Astrocyte (in vitro differentiated cells and primary cell): ENCODE results near the gene SBK3. TPM values are rescaled to one million over a fixed set of nuclear protein-coding genes. Genes with fewer than 3 reads are reported as not detected.

ENCODE experiments used
- DNase-seq: peaks from one replicate; pipeline ENCODE4 v3.0.0-alpha.2; 2010; ENCODE audit warnings: low read depth
- FAIRE-seq: peaks from 2 replicates; lab custom pipeline; 2011; peaks lifted over from hg19 to GRCh38; lab: Jason Lieb, UNC
- H2AFZ ChIP-seq: 2 replicates; pipeline ENCODE4 v1.6.0; 2012; ENCODE audit warnings: low read depth, low read length, inconsistent platforms
- H3K27ac ChIP-seq: 2 replicates; pipeline ENCODE4 v1.5.1; 2011; ENCODE audit warnings: low read depth, low read length, inconsistent platforms
- H3K27me3 ChIP-seq: 2 replicates; pipeline ENCODE4 v1.6.0; 2011; ENCODE audit warnings: low read length, inconsistent platforms; ENCODE audit not compliant: insufficient read depth
- H3K36me3 ChIP-seq: 2 replicates; pipeline ENCODE4 v1.5.1; 2011; ENCODE audit warnings: low read length, inconsistent platforms; ENCODE audit not compliant: insufficient read depth
- H3K4me1 ChIP-seq: 2 replicates; pipeline ENCODE4 v1.5.1; 2011; ENCODE audit warnings: low read length, inconsistent platforms; ENCODE audit not compliant: insufficient read depth
- H3K4me2 ChIP-seq: 2 replicates; pipeline ENCODE4 v1.6.0; 2012; ENCODE audit warnings: low read length, inconsistent platforms
- H3K4me3 ChIP-seq: 2 replicates; pipeline ENCODE4 v1.5.1; 2011; ENCODE audit warnings: low read depth, mild to moderate bottlenecking, low read length, inconsistent platforms; ENCODE audit not compliant: insufficient read depth
- H3K79me2 ChIP-seq: 2 replicates; pipeline ENCODE4 v1.6.0; 2012; ENCODE audit warnings: mild to moderate bottlenecking, low read length, inconsistent platforms; ENCODE audit not compliant: insufficient read depth
- H3K9ac ChIP-seq: 2 replicates; pipeline ENCODE4 v1.6.0; 2012; ENCODE audit warnings: mild to moderate bottlenecking, low read length, inconsistent platforms
- H3K9me3 ChIP-seq: 2 replicates; pipeline ENCODE4 v1.5.1; 2012; ENCODE audit warnings: low read depth, mild to moderate bottlenecking, low read length, inconsistent platforms; ENCODE audit not compliant: insufficient read depth
- H4K20me1 ChIP-seq: 2 replicates; pipeline ENCODE4 v1.6.0; 2012; ENCODE audit warnings: low read length, inconsistent platforms; ENCODE audit not compliant: insufficient read depth
- H3K27ac Mint-ChIP-seq: one replicate; pipeline ENCODE4 v1.8.0; 2021; ENCODE audit warnings: mild to moderate bottlenecking, mixed read lengths; ENCODE audit not compliant: unreplicated experiment
- H3K27me3 Mint-ChIP-seq: one replicate; pipeline ENCODE4 v1.8.0; 2021; ENCODE audit warnings: low read depth, mixed read lengths; ENCODE audit not compliant: unreplicated experiment
- H3K36me3 Mint-ChIP-seq: one replicate; pipeline ENCODE4 v1.8.0; 2021; ENCODE audit warnings: low read depth, mixed read lengths; ENCODE audit not compliant: unreplicated experiment
- H3K4me1 Mint-ChIP-seq: one replicate; pipeline ENCODE4 v1.8.0; 2021; ENCODE audit warnings: low read depth, mixed read lengths; ENCODE audit not compliant: unreplicated experiment
- H3K4me3 Mint-ChIP-seq: one replicate; pipeline ENCODE4 v1.8.0; 2021; ENCODE audit warnings: mild to moderate bottlenecking, moderate library complexity, mixed read lengths; ENCODE audit not compliant: unreplicated experiment
- H3K9me3 Mint-ChIP-seq: one replicate; pipeline ENCODE4 v1.8.0; 2021; ENCODE audit warnings: mild to moderate bottlenecking, mixed read lengths; ENCODE audit not compliant: unreplicated experiment
- CTCF ChIP-seq: IDR thresholded peaks from 2 replicates; pipeline ENCODE4 v1.5.1; 2011; ENCODE audit warnings: low read depth, mild to moderate bottlenecking, inconsistent platforms, low read length, moderate library complexity; ENCODE audit not compliant: insufficient read depth
- EZH2 ChIP-seq: IDR thresholded peaks from 2 replicates; pipeline ENCODE4 v1.6.1; 2012; ENCODE audit warnings: mild to moderate bottlenecking, low read length, inconsistent platforms; ENCODE audit not compliant: insufficient read depth
- total RNA-seq: library from RNA; stranded (reverse); gene quantifications from 2 replicates; pipeline ENCODE4 v1.2.1, GENCODE V29; 2021

The SBK3 gene
- total RNA-seq, 1 donor from 2014 or later = 0.91 TPM

- H3K4me3 Mint-ChIP-seq = no peak overlapping the region
- no peak for FAIRE-seq
- Histone ChIP-seq H3K36me3 (no peaks in the 10 kb centered on the region), H3K27ac (no peak overlapping the region), H2AFZ (no peak overlapping the region), H3K9ac (peak overlapping the region; percentile 31), H3K79me2 (no peaks in the 10 kb centered on the region), H3K4me3 (no peak overlapping the region), H3K4me2 (peak overlapping the region; percentile 41), H3K9me3 (no peaks in the 10 kb centered on the region), H3K27me3 (no peaks in the 10 kb centered on the region), H4K20me1 (no peaks in the 10 kb centered on the region), H3K4me1 (no peaks in the 10 kb centered on the region)
- peaks cover 5% of the 10 kb centered on the region for H3K27me3 Mint-ChIP-seq
- H3K9me3 Mint-ChIP-seq = peaks cover 2% of the 10 kb centered on the region
- DNase-seq = peak; percentile 36
- no peak for TF ChIP-seq EZH2
- no peak for TF ChIP-seq CTCF
- H3K4me1 Mint-ChIP-seq = peaks cover 2% of the 10 kb centered on the region
- no peaks in the 10 kb centered on the region for H3K36me3 Mint-ChIP-seq
- H3K27ac Mint-ChIP-seq = peak overlapping the region; percentile 80
Measured at GRCh38 chr19:55537741-55538111, 7.6 kb downstream of the SBK3 start.

- Histone ChIP-seq H3K4me3 (no peak within 1 kb of the TSS), H2AFZ (no peak within 1 kb of the TSS), H3K27ac (no peak within 1 kb of the TSS), H3K4me1 (no peaks in the 10 kb centered on the region), H3K9me3 (no peaks in the 10 kb centered on the region), H4K20me1 (no peaks in the 10 kb centered on the region), H3K79me2 (no peaks in the 10 kb centered on the region), H3K36me3 (no peaks in the 10 kb centered on the region), H3K4me2 (peak within 1 kb of the TSS; percentile 41), H3K27me3 (no peaks in the 10 kb centered on the region), H3K9ac (peak within 1 kb of the TSS; percentile 31)
- FAIRE-seq (no peak), DNase-seq (no peak)
- Mint-ChIP-seq H3K4me1 (peaks cover 2% of the 10 kb centered on the region), H3K27me3 (peaks cover 5% of the 10 kb centered on the region), H3K27ac (peak within 1 kb of the TSS; percentile 80), H3K36me3 (no peaks in the 10 kb centered on the region), H3K4me3 (no peak within 1 kb of the TSS), H3K9me3 (peaks cover 2% of the 10 kb centered on the region)
- TF ChIP-seq EZH2 (no peak), CTCF (no peak)
Measured at GRCh38 chr19:55536951-55537740, 8.2 kb downstream of the SBK3 start, which contains the start of gene SBK2. SBK2 (minus strand) TSS chr19:55537133; CDS start chr19:55536294, 839 bp downstream.

DNA sequence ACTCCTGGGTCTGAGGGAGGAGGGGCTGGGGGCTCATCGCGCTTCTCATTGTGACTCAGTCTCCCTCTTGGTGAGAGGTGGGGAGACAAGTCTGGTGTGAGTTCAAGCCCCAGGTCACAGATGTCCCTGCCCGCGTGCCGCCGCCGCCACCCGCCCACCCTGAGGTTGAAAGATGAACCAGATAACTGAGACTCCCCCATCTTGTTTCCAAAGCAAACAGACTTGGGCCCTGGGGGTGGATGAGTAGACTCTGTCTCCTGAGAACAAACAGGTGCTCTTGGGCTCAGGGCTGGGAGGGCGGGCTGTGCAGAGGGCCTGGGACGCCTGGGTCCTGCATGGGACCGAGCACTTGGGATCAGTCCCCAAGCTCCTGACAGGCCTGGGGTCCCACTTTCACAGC, 9.0 kb downstream of the SBK3 start:
- TF ChIP-seq CTCF (no peak), EZH2 (no peak)
- Histone ChIP-seq H4K20me1 (no peaks in the 10 kb centered on the region), H3K4me2 (no peak overlapping the region), H3K4me1 (no peaks in the 10 kb centered on the region), H3K4me3 (no peak overlapping the region), H3K9ac (no peak overlapping the region), H3K79me2 (no peaks in the 10 kb centered on the region), H2AFZ (no peak overlapping the region), H3K27me3 (no peaks in the 10 kb centered on the region), H3K9me3 (no peaks in the 10 kb centered on the region), H3K36me3 (no peaks in the 10 kb centered on the region), H3K27ac (no peak overlapping the region)
- Mint-ChIP-seq H3K4me3 (no peak overlapping the region), H3K4me1 (peaks cover 2% of the 10 kb centered on the region), H3K27ac (no peak overlapping the region), H3K9me3 (no peaks in the 10 kb centered on the region), H3K27me3 (peaks cover 5% of the 10 kb centered on the region), H3K36me3 (no peaks in the 10 kb centered on the region)
- FAIRE-seq (no peak), DNase-seq (no peak)
